ENCODE measurements around the gene PROKR2.

DNA sequence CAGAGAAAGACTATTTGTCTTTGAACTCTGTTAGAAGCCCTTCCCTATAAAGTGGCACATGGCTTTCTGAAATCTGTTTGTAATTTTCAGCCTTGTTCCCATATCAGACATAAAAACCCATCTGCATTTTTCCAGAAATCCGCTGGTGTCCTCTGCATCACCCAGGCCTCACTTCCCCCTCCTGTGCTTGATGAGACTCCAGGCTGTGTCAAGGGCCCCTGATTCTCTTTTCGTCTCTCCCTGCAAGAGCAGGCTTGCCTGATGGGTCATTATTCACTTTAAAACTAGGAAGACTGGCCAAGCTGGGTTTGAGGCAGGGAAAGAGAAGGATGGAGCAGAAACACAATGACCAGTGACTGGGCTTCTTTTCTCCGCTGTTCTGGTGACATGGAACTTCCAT lies 10.6 kb upstream of the PROKR2 start:
- TF ChIP-seq, protein P1, sequence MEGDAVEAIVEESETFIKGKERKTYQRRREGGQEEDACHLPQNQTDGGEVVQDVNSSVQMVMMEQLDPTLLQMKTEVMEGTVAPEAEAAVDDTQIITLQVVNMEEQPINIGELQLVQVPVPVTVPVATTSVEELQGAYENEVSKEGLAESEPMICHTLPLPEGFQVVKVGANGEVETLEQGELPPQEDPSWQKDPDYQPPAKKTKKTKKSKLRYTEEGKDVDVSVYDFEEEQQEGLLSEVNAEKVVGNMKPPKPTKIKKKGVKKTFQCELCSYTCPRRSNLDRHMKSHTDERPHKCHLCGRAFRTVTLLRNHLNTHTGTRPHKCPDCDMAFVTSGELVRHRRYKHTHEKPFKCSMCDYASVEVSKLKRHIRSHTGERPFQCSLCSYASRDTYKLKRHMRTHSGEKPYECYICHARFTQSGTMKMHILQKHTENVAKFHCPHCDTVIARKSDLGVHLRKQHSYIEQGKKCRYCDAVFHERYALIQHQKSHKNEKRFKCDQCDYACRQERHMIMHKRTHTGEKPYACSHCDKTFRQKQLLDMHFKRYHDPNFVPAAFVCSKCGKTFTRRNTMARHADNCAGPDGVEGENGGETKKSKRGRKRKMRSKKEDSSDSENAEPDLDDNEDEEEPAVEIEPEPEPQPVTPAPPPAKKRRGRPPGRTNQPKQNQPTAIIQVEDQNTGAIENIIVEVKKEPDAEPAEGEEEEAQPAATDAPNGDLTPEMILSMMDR (IDR thresholded peaks at IDR 0.05; ENCODE audit: low read depth, low read length, missing input control) = no peak
- no peak for TF ChIP-seq SP1 (IDR thresholded peaks at IDR 0.05)

All from liver (tissue), 3 donors.